Neural progenitor cell (in vitro differentiated cells): ENCODE data around the gene GABRG3. TPM values are rescaled to one million over a fixed set of nuclear protein-coding genes. Genes with fewer than 3 reads are reported as not detected.

Source experiments
- DNase-seq: peaks from one replicate; pipeline ENCODE4 v3.0.0-alpha.2; 2016; ENCODE audit warnings: low spot score
- H2AFZ ChIP-seq: fragments of 200-600 bp; sonication (generic); replicated peaks from 2 replicates; pipeline ENCODE4 v1.6.1; 2016; ENCODE audit warnings: antibody characterized with exemption
- H3F3A ChIP-seq: fragments of 200-600 bp; sonication (generic); 2 replicates; pipeline ENCODE4 v1.6.1; 2016; ENCODE audit warnings: antibody characterized with exemption, low read depth
- H3K27ac ChIP-seq: fragments of 200-600 bp; sonication (generic); 2 replicates; pipeline ENCODE4 v1.5.1; 2016; ENCODE audit warnings: mild to moderate bottlenecking
- H3K27me3 ChIP-seq: fragments of 200-600 bp; sonication (generic); 2 replicates; pipeline ENCODE4 v1.6.1; 2016; ENCODE audit warnings: mild to moderate bottlenecking, moderate library complexity
- H3K36me3 ChIP-seq: fragments of 200-600 bp; sonication (generic); 2 replicates; pipeline ENCODE4 v1.5.1; 2016
- H3K4me1 ChIP-seq: fragments of 200-600 bp; sonication (generic); 2 replicates; pipeline ENCODE4 v1.6.1; 2016; ENCODE audit warnings: mixed run types
- H3K4me2 ChIP-seq: fragments of 200-600 bp; sonication (generic); 2 replicates; pipeline ENCODE4 v1.6.1; 2016
- H3K4me3 ChIP-seq: fragments of 200-600 bp; sonication (generic); 2 replicates; pipeline ENCODE4 v1.5.1; 2016
- H3K79me2 ChIP-seq: fragments of 200-600 bp; sonication (generic); 2 replicates; pipeline ENCODE4 v1.6.1; 2016; ENCODE audit warnings: low read depth
- H3K9ac ChIP-seq: fragments of 200-600 bp; sonication (generic); 2 replicates; pipeline ENCODE4 v1.6.1; 2016
- H3K9me3 ChIP-seq: fragments of 200-600 bp; sonication (generic); 2 replicates; pipeline ENCODE4 v1.5.1; 2016; ENCODE audit warnings: low read depth
- H4K20me1 ChIP-seq: fragments of 200-600 bp; sonication (generic); 2 replicates; pipeline ENCODE4 v1.6.1; 2016; ENCODE audit warnings: low read depth
- H3K27ac Mint-ChIP-seq: 3 replicates; pipeline ENCODE4 v1.8.0; 2021; ENCODE audit warnings: mixed read lengths
- H3K27me3 Mint-ChIP-seq: 2 replicates; pipeline ENCODE4 v1.8.0; 2022; ENCODE audit warnings: low read depth, mild to moderate bottlenecking, inconsistent platforms, moderate library complexity, mixed read lengths; ENCODE audit not compliant: insufficient read depth
- H3K36me3 Mint-ChIP-seq: 3 replicates; pipeline ENCODE4 v1.8.0; 2021; ENCODE audit warnings: mixed read lengths
- H3K4me1 Mint-ChIP-seq: 3 replicates; pipeline ENCODE4 v1.8.0; 2021; ENCODE audit warnings: mixed read lengths
- H3K4me3 Mint-ChIP-seq: 3 replicates; pipeline ENCODE4 v1.8.0; 2021; ENCODE audit warnings: mild to moderate bottlenecking, moderate library complexity, mixed read lengths
- H3K9me3 Mint-ChIP-seq: 3 replicates; pipeline ENCODE4 v1.8.0; 2020; ENCODE audit warnings: mixed read lengths
- EZH2 ChIP-seq: fragments of 200-600 bp; sonication (generic); IDR thresholded peaks from 2 replicates; pipeline ENCODE4 v1.6.1; 2017; ENCODE audit warnings: antibody characterized with exemption, mild to moderate bottlenecking, moderate library complexity
- EZH2phosphoT487 ChIP-seq: fragments of 200-600 bp; sonication (generic); IDR thresholded peaks from 2 replicates; pipeline ENCODE4 v1.6.1; 2017; ENCODE audit warnings: antibody characterized with exemption
- total RNA-seq: library from RNA; depleted of rRNA; stranded (reverse); fragments of >200 nt; gene quantifications from 2 replicates; pipeline ENCODE4 v1.2.3, GENCODE V29; 2015; ENCODE audit warnings: low replicate concordance
- TF ChIP-seq, protein P1 (sequence below): fragments of 200-600 bp; sonication (generic); IDR thresholded peaks from 2 replicates; pipeline ENCODE4 v1.5.1; 2017; ENCODE audit warnings: antibody characterized with exemption, mild to moderate bottlenecking

GABRG3 gene
- total RNA-seq, 1 donor from 2014 or later, result 3.4 TPM

- no peak overlapping the region for H3K4me3 Mint-ChIP-seq
- peaks cover 9% of the 10 kb centered on the region for H3K27me3 Mint-ChIP-seq
These were observed 244.0 kb downstream of the GABRG3 start for GRCh38 chr15:27214961-27215360.

DNA sequence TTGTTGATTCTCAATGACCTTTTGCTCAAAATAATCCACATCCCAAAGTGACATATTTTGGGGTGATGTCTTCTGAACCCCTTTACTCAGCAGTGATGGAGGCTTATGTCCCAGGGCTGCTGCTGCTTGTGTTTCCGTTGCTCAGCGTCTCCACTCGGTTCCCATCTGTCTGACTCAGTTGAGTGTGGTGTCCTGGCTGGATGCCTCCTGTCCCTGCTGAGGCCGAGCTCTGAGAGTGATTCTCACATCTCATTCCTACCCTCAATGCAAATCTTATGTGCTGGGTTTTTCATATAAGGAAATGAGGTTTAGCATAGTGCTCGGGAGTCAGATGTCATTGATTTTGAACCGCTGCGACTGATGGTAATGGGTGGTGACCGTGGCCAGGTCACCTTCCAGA, 247.4 kb downstream of the GABRG3 start:
- H3K4me1 ChIP-seq, result no peaks in the 10 kb centered on the region
- H3K9me3 Mint-ChIP-seq, result no peaks in the 10 kb centered on the region
- H3K27me3 Mint-ChIP-seq, result peaks cover 6% of the 10 kb centered on the region
- no peak for DNase-seq
- peaks cover 6% of the 10 kb centered on the region for H3K4me1 Mint-ChIP-seq
- H3K36me3 ChIP-seq, result no peaks in the 10 kb centered on the region
- H3K36me3 Mint-ChIP-seq, result no peaks in the 10 kb centered on the region
- no peak overlapping the region for H3K4me2 ChIP-seq
- no peak overlapping the region for H3K4me3 ChIP-seq
- H3K27ac ChIP-seq, result no peak overlapping the region
- no peak overlapping the region for H3K9ac ChIP-seq
- no peaks in the 10 kb centered on the region for H4K20me1 ChIP-seq
- H3K27me3 ChIP-seq, result no peaks in the 10 kb centered on the region
- H3F3A ChIP-seq, result no peaks in the 10 kb centered on the region
- H3K9me3 ChIP-seq, result no peaks in the 10 kb centered on the region
- TF ChIP-seq, protein P1, sequence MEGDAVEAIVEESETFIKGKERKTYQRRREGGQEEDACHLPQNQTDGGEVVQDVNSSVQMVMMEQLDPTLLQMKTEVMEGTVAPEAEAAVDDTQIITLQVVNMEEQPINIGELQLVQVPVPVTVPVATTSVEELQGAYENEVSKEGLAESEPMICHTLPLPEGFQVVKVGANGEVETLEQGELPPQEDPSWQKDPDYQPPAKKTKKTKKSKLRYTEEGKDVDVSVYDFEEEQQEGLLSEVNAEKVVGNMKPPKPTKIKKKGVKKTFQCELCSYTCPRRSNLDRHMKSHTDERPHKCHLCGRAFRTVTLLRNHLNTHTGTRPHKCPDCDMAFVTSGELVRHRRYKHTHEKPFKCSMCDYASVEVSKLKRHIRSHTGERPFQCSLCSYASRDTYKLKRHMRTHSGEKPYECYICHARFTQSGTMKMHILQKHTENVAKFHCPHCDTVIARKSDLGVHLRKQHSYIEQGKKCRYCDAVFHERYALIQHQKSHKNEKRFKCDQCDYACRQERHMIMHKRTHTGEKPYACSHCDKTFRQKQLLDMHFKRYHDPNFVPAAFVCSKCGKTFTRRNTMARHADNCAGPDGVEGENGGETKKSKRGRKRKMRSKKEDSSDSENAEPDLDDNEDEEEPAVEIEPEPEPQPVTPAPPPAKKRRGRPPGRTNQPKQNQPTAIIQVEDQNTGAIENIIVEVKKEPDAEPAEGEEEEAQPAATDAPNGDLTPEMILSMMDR, result no peak
- TF ChIP-seq EZH2 (no peak), EZH2phosphoT487 (no peak)
- H3K79me2 ChIP-seq, result no peaks in the 10 kb centered on the region
- H2AFZ ChIP-seq, result no peak overlapping the region
- H3K27ac Mint-ChIP-seq, result no peak overlapping the region
- no peak overlapping the region for H3K4me3 Mint-ChIP-seq

More at GRCh38 chr15:27214961-27215360, 244.0 kb downstream of the GABRG3 start:
- H3K27ac Mint-ChIP-seq, result no peak overlapping the region
- Histone ChIP-seq H3K36me3 (no peaks in the 10 kb centered on the region), H3K9ac (no peak overlapping the region), H3F3A (no peaks in the 10 kb centered on the region), H2AFZ (no peak overlapping the region), H3K4me2 (no peak overlapping the region), H3K79me2 (no peaks in the 10 kb centered on the region), H4K20me1 (no peaks in the 10 kb centered on the region), H3K9me3 (no peaks in the 10 kb centered on the region), H3K4me1 (no peaks in the 10 kb centered on the region), H3K4me3 (no peak overlapping the region), H3K27ac (no peak overlapping the region), H3K27me3 (no peaks in the 10 kb centered on the region)
- H3K9me3 Mint-ChIP-seq, result peaks cover 3% of the 10 kb centered on the region
- DNase-seq, result no peak
- H3K36me3 Mint-ChIP-seq, result no peaks in the 10 kb centered on the region
- peaks cover 6% of the 10 kb centered on the region for H3K4me1 Mint-ChIP-seq
- no peak for TF ChIP-seq EZH2
- TF ChIP-seq, protein P1, result no peak
- no peak for TF ChIP-seq EZH2phosphoT487

GRCh38 chr15:27219636-27220035, 248.7 kb downstream of the GABRG3 start:
- no peaks in the 10 kb centered on the region for H3K9me3 ChIP-seq
- H4K20me1 ChIP-seq, result no peaks in the 10 kb centered on the region
- H3K4me3 Mint-ChIP-seq, result no peak overlapping the region
- H3K36me3 ChIP-seq, result no peaks in the 10 kb centered on the region
- H3K27ac Mint-ChIP-seq, result no peak overlapping the region
- no peaks in the 10 kb centered on the region for H3K27me3 ChIP-seq
- no peak overlapping the region for H3K27ac ChIP-seq
- no peaks in the 10 kb centered on the region for H3K4me1 ChIP-seq
- no peaks in the 10 kb centered on the region for H3K79me2 ChIP-seq
- no peak overlapping the region for H2AFZ ChIP-seq
- H3K4me3 ChIP-seq, result no peak overlapping the region
- H3F3A ChIP-seq, result no peaks in the 10 kb centered on the region
- no peaks in the 10 kb centered on the region for H3K36me3 Mint-ChIP-seq
- DNase-seq, result no peak
- H3K4me2 ChIP-seq, result no peak overlapping the region
- TF ChIP-seq EZH2phosphoT487, result no peak
- TF ChIP-seq, protein P1, result no peak
- no peak for TF ChIP-seq EZH2
- H3K9me3 Mint-ChIP-seq, result no peaks in the 10 kb centered on the region
- no peak overlapping the region for H3K9ac ChIP-seq
- peaks cover 6% of the 10 kb centered on the region for H3K27me3 Mint-ChIP-seq
- peaks cover 3% of the 10 kb centered on the region for H3K4me1 Mint-ChIP-seq
